HepG2 (cell line): ENCODE measurements around the gene TMTC1. TPM values are rescaled to one million over a fixed set of nuclear protein-coding genes. Genes with fewer than 3 reads are reported as not detected.
"Not testable (repeated sequence)": the region's sequence is repeated elsewhere in the genome, so short reads cannot be mapped to it uniquely, and the experiment has no call there.

Source experiments
- ATAC-seq: fragments of 200-7000 bp; cut with Tn5 transposase; 3 replicates; pipeline ENCODE4 v1.9.1; 2020; ENCODE audit warnings: mild to moderate bottlenecking, moderate library complexity
- BruUV-seq: library from RNA; stranded (reverse); fragments of 400-500 nt; replicated peaks from 2 replicates; lab custom pipeline; 2021; lab: Mats Ljungman, UMichigan
- CTCF ChIA-PET: fragments of 300-600 bp; formaldehyde crosslinking; extraction: SDS; loops from one replicate; lab custom pipeline; 2021; ENCODE audit warnings: low total read pairs, inconsistent platforms, low intra/inter-chr PET ratio; lab: Yijun Ruan, JAX
- POLR2A ChIA-PET: fragments of 350-600 bp; sonication (Branson Sonifier 250); formaldehyde crosslinking; loops from one replicate; lab custom pipeline; 2020; ENCODE audit warnings: antibody characterized with exemption, inconsistent platforms; lab: Yijun Ruan, JAX
- DNase-seq: peaks from one replicate; pipeline ENCODE4 v3.0.0-alpha.2; 2015; ENCODE audit warnings: low spot score
- FAIRE-seq: peaks from 3 replicates; lab custom pipeline; 2011; peaks lifted over from hg19 to GRCh38; lab: Jason Lieb, UNC
- H2AFZ ChIP-seq: one replicate; pipeline ENCODE4 v1.6.1; 2011; ENCODE audit warnings: low read length, inconsistent platforms
- H3K27ac ChIP-seq: fragments of 300-600 bp; 3 replicates; pipeline ENCODE4 v1.8.0; 2011; ENCODE audit warnings: mixed run types, mild to moderate bottlenecking, mixed read lengths, low read length, inconsistent platforms; ENCODE audit not compliant: insufficient read depth; ENCODE audit errors: extremely low read length
- H3K27me3 ChIP-seq, 2 experiments: fragments of 200-600 bp in 1 of 2; 2 replicates in 1 of 2; 3 replicates in 1 of 2; pipeline versions ENCODE4 v1.6.0 to v1.8.0; 2011; ENCODE audit warnings: low read length in 2 of 2, mild to moderate bottlenecking in 2 of 2, moderate library complexity in 2 of 2, inconsistent platforms in 1 of 2; ENCODE audit not compliant: insufficient read depth in 2 of 2, control insufficient read depth in 1 of 2
- H3K36me3 ChIP-seq, 2 experiments: fragments of 200-600 bp in 1 of 2; replicated peaks in 1 of 2; 2 replicates in 1 of 2; 3 replicates in 1 of 2; pipeline versions ENCODE4 v1.5.1 to v1.8.0; 2011; ENCODE audit warnings: low read length in 2 of 2, inconsistent platforms in 1 of 2; ENCODE audit not compliant: insufficient read depth in 2 of 2, control insufficient read depth in 1 of 2
- H3K4me1 ChIP-seq: 2 replicates; pipeline ENCODE4 v1.5.1; 2012; ENCODE audit warnings: low read length, inconsistent platforms; ENCODE audit not compliant: insufficient read depth
- H3K4me2 ChIP-seq: 2 replicates; pipeline ENCODE4 v1.6.0; 2011; ENCODE audit warnings: low read depth, low read length, inconsistent platforms
- H3K4me3 ChIP-seq, 3 experiments: fragments of 200-600 bp in 1 of 3; sonication (generic), shearing (Covaris generic) in 1 of 3; replicated peaks in 1 of 3; 2 replicates each; pipeline ENCODE4 v1.5.1; 2011 to 2016; ENCODE audit warnings: low read length in 3 of 3, inconsistent platforms in 2 of 3, low read depth in 2 of 3, mild to moderate bottlenecking in 2 of 3, control low read depth in 1 of 3, mixed read lengths in 1 of 3; ENCODE audit not compliant: insufficient read depth in 1 of 3
- H3K79me2 ChIP-seq: one replicate; pipeline ENCODE4 v1.6.1; 2011; ENCODE audit warnings: low read length, inconsistent platforms; ENCODE audit not compliant: insufficient read depth
- H3K9ac ChIP-seq: 2 replicates; pipeline ENCODE4 v1.6.0; 2011; ENCODE audit warnings: mild to moderate bottlenecking, low read depth, low read length, inconsistent platforms; ENCODE audit not compliant: insufficient read depth
- H3K9me3 ChIP-seq: 2 replicates; pipeline ENCODE4 v1.5.1; 2012; ENCODE audit warnings: mild to moderate bottlenecking, low read length
- H4K20me1 ChIP-seq: 2 replicates; pipeline ENCODE4 v1.6.0; 2011; ENCODE audit warnings: inconsistent platforms, mild to moderate bottlenecking, low read length, moderate library complexity; ENCODE audit not compliant: insufficient read depth
- MAFF ChIP-seq: IDR thresholded peaks from 2 replicates; pipeline ENCODE4 v1.6.1; 2011; ENCODE audit warnings: low read depth, low read length, improper control_type of control experiment
- MAFK ChIP-seq, 2 experiments: IDR thresholded peaks in 1 of 2; conservative IDR thresholded peaks in 1 of 2; 2 replicates each; pipeline ENCODE4 v1.6.1; 2011; ENCODE audit warnings: improper control_type of control experiment in 2 of 2, low read length in 2 of 2
- ZNF678 ChIP-seq: sonication (generic); formaldehyde crosslinking; IDR thresholded peaks from 2 replicates; pipeline ENCODE4 v1.4.0; 2020; ENCODE audit warnings: mild to moderate bottlenecking, missing genetic modification reagents
- WGBS: methylation state at CpG from one replicate; pipeline ENCODE4 v1.1.6; 2017; ENCODE audit warnings: low lambda C conversion rate; 5-methylcytosine and 5-hydroxymethylcytosine counted together
- in situ Hi-C: cut with HindIII; loops from 2 replicates; pipeline ENCODE4 v1.10.0; 2017; ENCODE audit warnings: low pct_unique_long_range_greater_than_20kb; ENCODE audit not compliant: extremely low pct_ligation_motif_present
- intact Hi-C: fragments of 100-400 bp; cut with micrococcal nuclease; formaldehyde crosslinking; loops from one replicate; pipeline ENCODE4 v1.10.0; 2022; ENCODE audit not compliant: unreplicated experiment
- polyA plus RNA-seq, 8 experiments: library from polyadenylated mRNA; depleted of rRNA in 3 of 8; stranded (reverse) in 7 of 8; unstranded in 1 of 8; fragments of >200 nt; fragmentation: Illumina TruSeq in 4 of 8; extraction: Trizol in 4 of 8; gene quantifications; 2 replicates each; pipeline versions ENCODE4 v1.2.1 to v1.2.3, GENCODE V29; 2011 to 2016; ENCODE audit warnings: low read depth in 4 of 8, missing spikeins in 1 of 8, mixed read lengths in 1 of 8; ENCODE audit not compliant: insufficient read depth in 1 of 8
- total RNA-seq, 5 experiments: library from RNA; depleted of rRNA; stranded (reverse); fragments of >200 nt; fragmentation: Illumina TruSeq; extraction: Trizol; gene quantifications; 2 replicates each; pipeline ENCODE4 v1.2.3, GENCODE V29; 2016; ENCODE audit warnings: low read depth in 1 of 5

The TMTC1 gene
- total and polyA plus RNA-seq, 2 of the 13 experiments (the other 11 are each of a cell fraction or from before 2014, with no cell fraction given), result 0.69 to 1.8 TPM

- H3K79me2 ChIP-seq, result no peaks in the 10 kb centered on the region
- no peak for DNase-seq
- BruUV-seq, result no TSS peak
- no peaks in the 10 kb centered on the region for H4K20me1 ChIP-seq
- H2AFZ ChIP-seq, result no peak overlapping the region
- H3K36me3 ChIP-seq, result no peaks in the 10 kb centered on the region
- H3K4me1 ChIP-seq, result no peaks in the 10 kb centered on the region
- POLR2A ChIA-PET, result no interaction called here
- no peaks in the 10 kb centered on the region for H3K9me3 ChIP-seq
- no peak overlapping the region for H3K9ac ChIP-seq
- no peak overlapping the region for H3K27ac ChIP-seq
- no peak overlapping the region for H3K4me2 ChIP-seq
- intact Hi-C loops (loop anchor here (10.0 kb wide), 3 partner anchors 338 to 1288 kb away; no protein-coding TSS in a partner anchor), in situ Hi-C loops (no loop called here)
- ATAC-seq, result no peak
- no peaks in the 10 kb centered on the region for H3K27me3 ChIP-seq
- H3K4me3 ChIP-seq, result no peak overlapping the region
- no peak for TF ChIP-seq ZNF678 (CRISPR knock-in tag)
- TF ChIP-seq MAFK (conservative IDR thresholded peaks at IDR 0.05 in 1 of 2, IDR thresholded peaks at IDR 0.05 in 1 of 2; ENCODE audit: low read length in 2 of 2), result peak; percentile 86 to 96
- peak; percentile 91 for TF ChIP-seq MAFF
- TF ChIP-seq, all 625 proteins: peak for 2
- no peak for FAIRE-seq
- CTCF ChIA-PET, result no interaction called here
Observed at GRCh38 chr12:29556363-29556762, 227.4 kb downstream of the TMTC1 start.

GRCh38 chr12:29555451-29555850, 228.3 kb downstream of the TMTC1 start:
- H3K4me1 ChIP-seq, H3K4me2 ChIP-seq, H3K27ac ChIP-seq, H3K9me3 ChIP-seq, H3K79me2 ChIP-seq, POLR2A ChIA-PET, H2AFZ ChIP-seq, FAIRE-seq, in situ Hi-C loops, H3K9ac ChIP-seq, H4K20me1 ChIP-seq, ATAC-seq, H3K4me3 ChIP-seq, H3K27me3 ChIP-seq, H3K36me3 ChIP-seq, DNase-seq, BruUV-seq, CTCF ChIA-PET: not testable (repeated sequence)
- 57% methylated on average over 2 of the region's 2 CpGs for WGBS
- intact Hi-C loops, result loop anchor here (10.0 kb wide), 3 partner anchors 339 to 1289 kb away; no protein-coding TSS in a partner anchor
